HepG2 (cell line): ENCODE measurements around the gene NNAT. TPM values are rescaled to one million over a fixed set of nuclear protein-coding genes. Genes with fewer than 3 reads are reported as not detected.

ENCODE experiments used
- CAMTA2 ChIP-seq: sonication (generic); formaldehyde crosslinking; IDR thresholded peaks from 2 replicates; pipeline ENCODE4 v1.4.0; 2020; ENCODE audit warnings: mild to moderate bottlenecking, missing genetic modification reagents, borderline replicate concordance
- CHD2 ChIP-seq: IDR thresholded peaks from 2 replicates; pipeline ENCODE4 v1.6.1; 2011; ENCODE audit warnings: low read depth, low read length, improper control_type of control experiment
- FLYWCH1 ChIP-seq: sonication (generic); formaldehyde crosslinking; IDR thresholded peaks from 2 replicates; pipeline ENCODE4 v1.8.1; 2023; ENCODE audit warnings: mild to moderate bottlenecking, missing genetic modification reagents
- FOXP1 ChIP-seq, 2 experiments: fragments of 450-650 bp in 1 of 2; IDR thresholded peaks; 2 replicates each; pipeline ENCODE4 v1.6.1; 2017 to 2018; ENCODE audit warnings: antibody characterized with exemption in 1 of 2
- RORA ChIP-seq: sonication (generic); formaldehyde crosslinking; IDR thresholded peaks from 2 replicates; pipeline ENCODE4 v1.5.0; 2020; ENCODE audit warnings: mild to moderate bottlenecking, missing genetic modification reagents, moderate library complexity
- SIN3A ChIP-seq: IDR thresholded peaks from 2 replicates; pipeline ENCODE4 v1.6.1; 2011; ENCODE audit warnings: low read depth, mild to moderate bottlenecking, control low read depth, low read length, borderline replicate concordance
- SMYD3 ChIP-seq: sonication (generic); formaldehyde crosslinking; IDR thresholded peaks from 2 replicates; pipeline ENCODE4 v1.8.1; 2023; ENCODE audit warnings: mild to moderate bottlenecking, missing genetic modification reagents
- SP1 ChIP-seq, 2 experiments: fragments of 450-650 bp in 1 of 2; sonication (generic) in 1 of 2; formaldehyde crosslinking in 1 of 2; IDR thresholded peaks; 2 replicates each; pipeline versions ENCODE4 v1.4.0 to v1.6.1; 2016 to 2020; ENCODE audit warnings: missing genetic modification reagents in 1 of 2
- SRF ChIP-seq: IDR thresholded peaks from 2 replicates; pipeline ENCODE4 v1.6.1; 2011; ENCODE audit warnings: mild to moderate bottlenecking, low read depth, low read length, moderate library complexity
- THYN1 ChIP-seq: sonication (generic); formaldehyde crosslinking; IDR thresholded peaks from 2 replicates; pipeline ENCODE4 v1.8.1; 2023; ENCODE audit warnings: low read depth, mild to moderate bottlenecking, moderate library complexity, missing genetic modification reagents, borderline replicate concordance
- YEATS4 ChIP-seq: sonication (generic); formaldehyde crosslinking; IDR thresholded peaks from 2 replicates; pipeline ENCODE4 v1.4.0; 2020; ENCODE audit warnings: missing genetic modification reagents, borderline replicate concordance
- ZC3H4 ChIP-seq: sonication (generic); formaldehyde crosslinking; IDR thresholded peaks from 2 replicates; pipeline ENCODE4 v1.4.0; 2020; ENCODE audit warnings: missing genetic modification reagents, borderline replicate concordance
- ZFAT ChIP-seq: sonication (generic); formaldehyde crosslinking; conservative IDR thresholded peaks from 2 replicates; pipeline ENCODE4 v1.8.1; 2023; ENCODE audit warnings: missing genetic modification reagents, inconsistent platforms
- ZNF354B ChIP-seq: sonication (generic); formaldehyde crosslinking; IDR thresholded peaks from 2 replicates; pipeline ENCODE4 v1.8.0; 2022; ENCODE audit warnings: mild to moderate bottlenecking, missing genetic modification reagents
- ZNF510 ChIP-seq: sonication (generic); formaldehyde crosslinking; IDR thresholded peaks from 2 replicates; pipeline ENCODE4 v1.4.0; 2020; ENCODE audit warnings: low read depth, mild to moderate bottlenecking, missing genetic modification reagents
- ZNF598 ChIP-seq: sonication (generic); formaldehyde crosslinking; IDR thresholded peaks from 2 replicates; pipeline ENCODE4 v1.5.1; 2020; ENCODE audit warnings: mild to moderate bottlenecking, missing genetic modification reagents, borderline replicate concordance
- ZNF607 ChIP-seq: sonication (generic); formaldehyde crosslinking; IDR thresholded peaks from 2 replicates; pipeline ENCODE4 v1.5.1; 2020; ENCODE audit warnings: missing genetic modification reagents, mild to moderate bottlenecking, borderline replicate concordance
- ZNF619 ChIP-seq: sonication (generic); formaldehyde crosslinking; IDR thresholded peaks from 2 replicates; pipeline ENCODE4 v1.4.0; 2020; ENCODE audit warnings: mild to moderate bottlenecking, missing genetic modification reagents
- ZNF724P ChIP-seq: sonication (generic); formaldehyde crosslinking; IDR thresholded peaks from 2 replicates; pipeline ENCODE4 v1.8.0; 2022; ENCODE audit warnings: missing genetic modification reagents, borderline replicate concordance
- ZNF746 ChIP-seq: sonication (generic); formaldehyde crosslinking; IDR thresholded peaks from 2 replicates; pipeline ENCODE4 v1.8.0; 2022; ENCODE audit warnings: mild to moderate bottlenecking, missing genetic modification reagents
- ZNF790 ChIP-seq: sonication (generic); formaldehyde crosslinking; IDR thresholded peaks from 2 replicates; pipeline ENCODE4 v1.8.0; 2022; ENCODE audit warnings: missing genetic modification reagents, mild to moderate bottlenecking, borderline replicate concordance
- polyA plus RNA-seq, 8 experiments: library from polyadenylated mRNA; depleted of rRNA in 3 of 8; stranded (reverse) in 7 of 8; unstranded in 1 of 8; fragments of >200 nt; fragmentation: Illumina TruSeq in 4 of 8; extraction: Trizol in 4 of 8; gene quantifications; 2 replicates each; pipeline versions ENCODE4 v1.2.1 to v1.2.3, GENCODE V29; 2011 to 2016; ENCODE audit warnings: low read depth in 4 of 8, missing spikeins in 1 of 8, mixed read lengths in 1 of 8; ENCODE audit not compliant: insufficient read depth in 1 of 8
- total RNA-seq, 5 experiments: library from RNA; depleted of rRNA; stranded (reverse); fragments of >200 nt; fragmentation: Illumina TruSeq; extraction: Trizol; gene quantifications; 2 replicates each; pipeline ENCODE4 v1.2.3, GENCODE V29; 2016; ENCODE audit warnings: low read depth in 1 of 5
- TF ChIP-seq, protein P1 (sequence below): IDR thresholded peaks from 2 replicates; pipeline ENCODE4 v1.6.1; 2016; ENCODE audit warnings: low read depth, borderline replicate concordance
- TF ChIP-seq, protein P2 (sequence below): sonication (generic); formaldehyde crosslinking; IDR thresholded peaks from 2 replicates; pipeline ENCODE4 v1.4.0; 2020; ENCODE audit warnings: missing genetic modification reagents, mild to moderate bottlenecking, borderline replicate concordance
- TF ChIP-seq, protein P3 (sequence below): sonication (generic); formaldehyde crosslinking; IDR thresholded peaks from 2 replicates; pipeline ENCODE4 v1.5.1; 2020; ENCODE audit warnings: mild to moderate bottlenecking, moderate library complexity, missing genetic modification reagents

Gene NNAT
- total and polyA plus RNA-seq, 2 of the 13 experiments (the other 11 are each of a cell fraction or from before 2014, with no cell fraction given): not detected

DNA sequence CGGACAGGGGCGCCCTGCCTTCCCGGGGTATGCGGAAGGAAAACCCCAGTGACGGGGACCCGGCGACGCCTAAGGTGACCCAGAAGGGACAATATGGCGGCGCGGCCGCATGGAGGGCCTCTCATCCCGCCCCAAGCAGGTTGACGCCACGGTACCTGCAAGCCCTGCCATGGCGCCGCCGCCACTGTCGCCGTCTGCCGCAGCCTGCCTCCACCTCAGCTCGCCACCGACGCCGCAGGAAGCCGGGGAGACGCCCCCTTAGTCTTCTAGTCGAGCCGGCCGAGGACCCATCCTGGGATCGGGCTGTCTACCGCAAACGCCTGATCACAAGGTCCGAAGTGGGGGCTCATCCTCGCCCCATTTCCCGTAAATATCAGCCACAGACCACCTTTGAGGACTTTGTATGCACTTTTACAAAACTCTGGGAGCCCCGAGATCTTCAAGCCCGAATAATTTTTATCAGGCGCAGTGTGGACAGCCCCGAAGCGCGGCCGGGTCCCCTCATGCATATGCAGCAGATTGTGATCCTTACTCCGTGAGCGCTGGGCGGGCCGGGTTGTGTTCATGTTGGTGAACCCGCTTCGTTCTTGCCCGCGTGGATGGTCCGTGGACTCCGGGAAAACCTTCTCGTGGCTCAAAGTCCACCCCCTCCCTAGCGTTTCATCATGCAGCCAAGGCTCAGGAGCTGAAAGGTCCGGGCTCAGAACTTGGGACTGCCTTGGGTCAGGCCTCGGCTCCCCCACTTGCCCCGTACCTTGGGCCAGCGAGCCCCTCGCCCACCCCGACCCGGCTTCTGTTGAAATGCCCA, 6.8 kb downstream of the NNAT start, which contains the start of gene BLCAP (continued):
- TF ChIP-seq CHD2 (no peak), CAMTA2 (peak; percentile 46; the same call in 1 of the 2 replicates), FLYWCH1 (CRISPR knock-in tag) (no peak), SP1 (IDR thresholded peaks at IDR 0.05) (no peak), SP1 (CRISPR knock-in tag; IDR thresholded peaks at IDR 0.05) (peak; percentile 61), YEATS4 (peak; percentile 82), ZNF746 (CRISPR knock-in tag) (no peak; the same call in none of the 2 replicates), ZNF354B (CRISPR knock-in tag) (peak; percentile 92; the same call in 1 of the 2 replicates), ZNF724P (CRISPR knock-in tag) (peak; percentile 56), FOXP1 (IDR thresholded peaks at IDR 0.05) (no peak), FOXP1 (CRISPR knock-in tag; IDR thresholded peaks at IDR 0.05) (no peak), ZNF619 (peak; percentile 47; the same call in 1 of the 2 replicates), ZFAT (no peak), ZNF790 (CRISPR knock-in tag) (peak; percentile 44; the same call in 1 of the 2 replicates), ZNF510 (CRISPR knock-in tag) (peak; percentile 91), THYN1 (CRISPR knock-in tag) (0 out of 2 replicates have a peak, but pooled peaks have one; percentile 92), ZC3H4 (CRISPR knock-in tag) (0 out of 2 replicates have a peak, but pooled peaks have one; percentile 71), SRF (no peak), RORA (no peak; the same call in 1 of the 2 replicates), ZNF607 (CRISPR knock-in tag) (peak; percentile 59; the same call in 1 of the 2 replicates), SMYD3 (CRISPR knock-in tag) (peak; percentile 83; the same call in 1 of the 2 replicates), ZNF598 (no peak), SIN3A (peak; percentile 92)
- TF ChIP-seq, protein P1, sequence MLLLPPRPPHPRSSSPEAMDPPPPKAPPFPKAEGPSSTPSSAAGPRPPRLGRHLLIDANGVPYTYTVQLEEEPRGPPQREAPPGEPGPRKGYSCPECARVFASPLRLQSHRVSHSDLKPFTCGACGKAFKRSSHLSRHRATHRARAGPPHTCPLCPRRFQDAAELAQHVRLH (CRISPR knock-in tag): peak; percentile 52
- TF ChIP-seq, protein P2, sequence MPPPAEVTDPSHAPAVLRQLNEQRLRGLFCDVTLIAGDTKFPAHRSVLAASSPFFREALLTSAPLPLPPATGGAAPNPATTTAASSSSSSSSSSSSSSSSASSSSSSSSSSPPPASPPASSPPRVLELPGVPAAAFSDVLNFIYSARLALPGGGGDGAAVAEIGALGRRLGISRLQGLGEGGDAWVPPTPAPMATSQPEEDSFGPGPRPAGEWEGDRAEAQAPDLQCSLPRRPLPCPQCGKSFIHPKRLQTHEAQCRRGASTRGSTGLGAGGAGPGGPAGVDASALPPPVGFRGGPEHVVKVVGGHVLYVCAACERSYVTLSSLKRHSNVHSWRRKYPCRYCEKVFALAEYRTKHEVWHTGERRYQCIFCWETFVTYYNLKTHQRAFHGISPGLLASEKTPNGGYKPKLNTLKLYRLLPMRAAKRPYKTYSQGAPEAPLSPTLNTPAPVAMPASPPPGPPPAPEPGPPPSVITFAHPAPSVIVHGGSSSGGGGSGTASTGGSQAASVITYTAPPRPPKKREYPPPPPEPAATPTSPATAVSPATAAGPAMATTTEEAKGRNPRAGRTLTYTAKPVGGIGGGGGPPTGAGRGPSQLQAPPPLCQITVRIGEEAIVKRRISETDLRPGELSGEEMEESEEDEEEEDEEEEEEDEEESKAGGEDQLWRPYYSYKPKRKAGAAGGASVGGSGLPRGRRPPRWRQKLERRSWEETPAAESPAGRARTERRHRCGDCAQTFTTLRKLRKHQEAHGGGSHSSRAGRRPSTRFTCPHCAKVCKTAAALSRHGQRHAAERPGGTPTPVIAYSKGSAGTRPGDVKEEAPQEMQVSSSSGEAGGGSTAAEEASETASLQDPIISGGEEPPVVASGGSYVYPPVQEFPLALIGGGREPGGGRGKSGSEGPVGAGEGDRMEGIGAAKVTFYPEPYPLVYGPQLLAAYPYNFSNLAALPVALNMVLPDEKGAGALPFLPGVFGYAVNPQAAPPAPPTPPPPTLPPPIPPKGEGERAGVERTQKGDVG (CRISPR knock-in tag): 0 out of 2 replicates have a peak, but pooled peaks have one; percentile 70
- TF ChIP-seq, protein P3, sequence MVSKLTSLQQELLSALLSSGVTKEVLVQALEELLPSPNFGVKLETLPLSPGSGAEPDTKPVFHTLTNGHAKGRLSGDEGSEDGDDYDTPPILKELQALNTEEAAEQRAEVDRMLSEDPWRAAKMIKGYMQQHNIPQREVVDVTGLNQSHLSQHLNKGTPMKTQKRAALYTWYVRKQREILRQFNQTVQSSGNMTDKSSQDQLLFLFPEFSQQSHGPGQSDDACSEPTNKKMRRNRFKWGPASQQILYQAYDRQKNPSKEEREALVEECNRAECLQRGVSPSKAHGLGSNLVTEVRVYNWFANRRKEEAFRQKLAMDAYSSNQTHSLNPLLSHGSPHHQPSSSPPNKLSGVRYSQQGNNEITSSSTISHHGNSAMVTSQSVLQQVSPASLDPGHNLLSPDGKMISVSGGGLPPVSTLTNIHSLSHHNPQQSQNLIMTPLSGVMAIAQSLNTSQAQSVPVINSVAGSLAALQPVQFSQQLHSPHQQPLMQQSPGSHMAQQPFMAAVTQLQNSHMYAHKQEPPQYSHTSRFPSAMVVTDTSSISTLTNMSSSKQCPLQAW (CRISPR knock-in tag): peak; percentile 76; the same call in 1 of the 2 replicates
